Measurements from ENCODE around the gene PPM1K.
A peak's percentile ranks its signal among the peaks of the same experiment; 100 is the strongest.

Gene PPM1K

DNA sequence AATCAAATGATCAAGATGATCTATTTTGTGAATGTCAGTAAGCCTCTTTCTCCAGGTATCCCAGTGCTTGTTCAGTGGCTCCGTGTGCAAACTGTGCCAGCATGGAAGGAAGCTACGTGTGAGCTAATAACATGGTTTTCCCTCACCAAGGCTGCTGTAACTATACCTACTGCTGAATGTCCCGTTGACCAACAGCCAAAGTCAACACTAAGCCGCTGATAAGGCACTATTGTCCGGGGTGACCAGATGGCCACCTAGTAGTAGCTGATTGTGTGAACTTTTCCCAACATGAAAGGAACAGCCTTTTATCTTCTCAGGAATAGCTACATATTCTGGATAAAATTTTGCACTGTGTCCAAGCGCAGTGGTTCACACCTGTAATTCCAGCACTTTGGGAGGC lies 68.0 kb downstream of the PPM1K start:
- no peak for DNase-seq

GRCh38 chr4:88215351-88215750 lies 69.0 kb downstream of the PPM1K start:
- no peak for DNase-seq

DNA sequence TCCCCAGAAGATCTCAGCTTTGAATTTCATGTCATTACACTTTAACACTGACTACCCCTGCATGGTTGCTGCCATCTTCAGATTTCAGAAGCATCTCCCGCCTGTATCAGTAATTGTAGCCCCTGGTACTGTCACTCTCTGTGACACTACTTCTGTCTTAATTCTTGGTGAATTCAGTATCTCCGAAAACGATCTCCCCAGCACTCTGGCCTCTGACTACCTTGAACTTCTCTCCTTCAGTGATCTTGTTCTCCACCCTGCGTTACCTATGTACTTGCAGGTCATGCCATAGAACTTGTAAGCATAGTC lies 72.2 kb downstream of the PPM1K start:
- no peak for DNase-seq

- peak; percentile 47 for DNase-seq
These were observed 72.7 kb downstream of the PPM1K start for GRCh38 chr4:88211473-88212252.

DNA sequence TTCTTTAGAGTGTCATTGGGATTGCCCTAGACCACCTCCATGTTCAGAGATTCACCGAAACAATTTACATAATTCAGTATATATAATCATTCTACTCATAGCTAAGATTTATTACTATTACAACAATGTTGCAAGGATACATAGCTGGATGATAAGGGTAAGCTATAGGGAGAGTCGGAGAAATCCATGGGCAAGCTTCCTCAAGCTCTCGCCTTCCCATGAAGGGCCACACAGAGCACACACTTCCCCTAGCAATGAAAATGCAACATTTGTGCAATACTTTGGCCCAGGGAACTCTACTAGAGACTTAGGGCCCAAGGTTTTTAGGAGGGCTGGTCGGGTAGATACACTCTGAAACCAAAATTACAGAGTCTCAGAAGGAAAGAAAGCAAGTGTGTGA lies 76.2 kb downstream of the PPM1K start:
- no peak for DNase-seq

Measured in fibroblast of upper back skin (primary cell).